H1 (cell line): ENCODE data around the gene KRTAP10-2. TPM values are rescaled to one million over a fixed set of nuclear protein-coding genes. Genes with fewer than 3 reads are reported as not detected.

Source experiments
- ATF2 ChIP-seq: IDR thresholded peaks from 2 replicates; pipeline ENCODE4 v1.6.1; 2012; ENCODE audit warnings: low read length, inconsistent platforms
- CBX8 ChIP-seq: fragments of 300-800, 300-1000 bp; sonication (generic); IDR thresholded peaks from 2 replicates; pipeline ENCODE4 v1.7.1; 2016; ENCODE audit warnings: low read depth, low read length, borderline replicate concordance
- CTCF ChIP-seq, 3 experiments: IDR thresholded peaks; 1 replicate in 2 of 3; 2 replicates in 1 of 3; pipeline versions ENCODE4 v1.5.1 to v1.6.1; 2011; ENCODE audit warnings: low read length in 3 of 3, mild to moderate bottlenecking in 3 of 3, inconsistent platforms in 2 of 3, low read depth in 1 of 3, moderate library complexity in 1 of 3; ENCODE audit not compliant: insufficient read depth in 1 of 3; ENCODE audit errors: control extremely low read depth in 1 of 3
- EGR1 ChIP-seq: IDR thresholded peaks from 2 replicates; pipeline ENCODE4 v1.6.1; 2011; ENCODE audit warnings: low read depth, low read length, borderline replicate concordance
- FOSL1 ChIP-seq: IDR thresholded peaks from 2 replicates; pipeline ENCODE4 v1.6.1; 2011; ENCODE audit warnings: mild to moderate bottlenecking, low read depth, low read length, moderate library complexity; ENCODE audit not compliant: insufficient read depth
- JUND ChIP-seq: IDR thresholded peaks from 2 replicates; pipeline ENCODE4 v1.6.1; 2011; ENCODE audit warnings: mild to moderate bottlenecking, improper control_type of control experiment, low read length
- KDM1A ChIP-seq: fragments of 200-600, 300-600 bp; sonication (generic); IDR thresholded peaks from 2 replicates; pipeline ENCODE4 v1.7.1; 2016; ENCODE audit warnings: mild to moderate bottlenecking, low read length, borderline replicate concordance
- NANOG ChIP-seq: IDR thresholded peaks from 2 replicates; pipeline ENCODE4 v1.6.1; 2011; ENCODE audit warnings: low read length, low read depth, mild to moderate bottlenecking, inconsistent platforms; ENCODE audit not compliant: insufficient read depth, poor library complexity, severe bottlenecking
- RBBP5 ChIP-seq: IDR thresholded peaks from 2 replicates; pipeline ENCODE4 v1.7.1; 2012; ENCODE audit warnings: low read depth, mild to moderate bottlenecking, inconsistent platforms, low read length, moderate library complexity, borderline replicate concordance
- RNF2 ChIP-seq: fragments of 200-900, 300-1000 bp; sonication (generic); IDR thresholded peaks from 2 replicates; pipeline ENCODE4 v1.7.1; 2016; ENCODE audit warnings: borderline replicate concordance, low read depth, mild to moderate bottlenecking, antibody characterized with exemption, low read length; ENCODE audit not compliant: poor library complexity, severe bottlenecking; ENCODE audit errors: missing control alignments
- YY1 ChIP-seq: IDR thresholded peaks from 2 replicates; pipeline ENCODE4 v1.6.1; 2011; ENCODE audit warnings: low read depth, mild to moderate bottlenecking, low read length
- polyA plus RNA-seq, 7 experiments: library from polyadenylated mRNA; depleted of rRNA in 3 of 7; stranded (reverse) in 5 of 7; unstranded in 2 of 7; fragments of >200 nt in 5 of 7; fragments of 200-250 nt in 2 of 7; gene quantifications; 1 replicate in 5 of 7; 2 replicates in 1 of 7; 4 replicates in 1 of 7; pipeline versions ENCODE4 v1.2.1 to v1.2.3, GENCODE V29; 2011 to 2013; ENCODE audit warnings: missing spikeins in 2 of 7, mixed read lengths in 2 of 7
- total RNA-seq: library from RNA; stranded (reverse); fragmentation: NEBNext Ultra II Directional; extraction: Animal tissue kit (Norgen Biotek cat#: 25700); gene quantifications from 2 replicates; pipeline ENCODE4 v1.2.1, GENCODE V29; 2021

The KRTAP10-2 gene
- total and polyA plus RNA-seq, 2 of the 8 experiments (the other 6 are each of a cell fraction or from before 2014, with no cell fraction given): 0.11 TPM; not detected in 1

GRCh38 chr21:44547656-44548331 is 3.5 kb downstream of the KRTAP10-2 start (continued):
- TF ChIP-seq CTCF (IDR thresholded peaks at IDR 0.05; ENCODE audit: control extremely low read depth in 1 of 3, insufficient read depth in 1 of 3, low read depth in 1 of 3, low read length in 3 of 3) (no peak), RNF2 (no peak), CBX8 (no peak), EGR1 (no peak), FOSL1 (no peak), JUND (no peak), RBBP5 (no peak), KDM1A (no peak), YY1 (no peak), NANOG (no peak), ATF2 (no peak)
